ENCODE measurements around the gene SLC24A3.

SLC24A3 gene

GRCh38 chr20:19460386-19460785 is 247.9 kb downstream of the SLC24A3 start:
- in situ Hi-C loops (cut with MboI; ENCODE audit: low sequenced_read_pairs, unreplicated experiment): no loop called here
- DNase-seq (ENCODE audit: low spot score): no peak
- TF ChIP-seq CTCF (IDR thresholded peaks at IDR 0.05; ENCODE audit: borderline replicate concordance, control extremely low read depth, extremely low read depth, insufficient read depth, missing control alignments): no peak

GRCh38 chr20:19462491-19462890 is 250.0 kb downstream of the SLC24A3 start:
- TF ChIP-seq CTCF (IDR thresholded peaks at IDR 0.05; ENCODE audit: borderline replicate concordance, control extremely low read depth, extremely low read depth, insufficient read depth, missing control alignments): no peak
- in situ Hi-C loops (cut with MboI; ENCODE audit: low sequenced_read_pairs, unreplicated experiment): no loop called here
- DNase-seq (ENCODE audit: low spot score): no peak

GRCh38 chr20:19463597-19463996 is 251.2 kb downstream of the SLC24A3 start:
- DNase-seq (ENCODE audit: low spot score): no peak
- TF ChIP-seq CTCF (IDR thresholded peaks at IDR 0.05; ENCODE audit: borderline replicate concordance, control extremely low read depth, extremely low read depth, insufficient read depth, missing control alignments): no peak
- in situ Hi-C loops (cut with MboI; ENCODE audit: low sequenced_read_pairs, unreplicated experiment): no loop called here

- no peak for DNase-seq (ENCODE audit: low spot score)
- TF ChIP-seq CTCF (IDR thresholded peaks at IDR 0.05; ENCODE audit: borderline replicate concordance, control extremely low read depth, extremely low read depth, insufficient read depth, missing control alignments): no peak
- in situ Hi-C loops (cut with MboI; ENCODE audit: low sequenced_read_pairs, unreplicated experiment): no loop called here
These were observed 253.1 kb downstream of the SLC24A3 start for GRCh38 chr20:19465536-19465935.

GRCh38 chr20:19466206-19466928 is 253.9 kb downstream of the SLC24A3 start:
- in situ Hi-C loops (cut with MboI; ENCODE audit: low sequenced_read_pairs, unreplicated experiment): no loop called here
- DNase-seq (ENCODE audit: low spot score): no peak
- no peak for TF ChIP-seq CTCF (IDR thresholded peaks at IDR 0.05; ENCODE audit: borderline replicate concordance, control extremely low read depth, extremely low read depth, insufficient read depth, missing control alignments)

GRCh38 chr20:19473216-19473921 is 260.9 kb downstream of the SLC24A3 start:
- DNase-seq (ENCODE audit: low spot score): no peak
- no peak for TF ChIP-seq CTCF (IDR thresholded peaks at IDR 0.05; ENCODE audit: borderline replicate concordance, control extremely low read depth, extremely low read depth, insufficient read depth, missing control alignments)
- in situ Hi-C loops (cut with MboI; ENCODE audit: low sequenced_read_pairs, unreplicated experiment): no loop called here
